HL-60 (cell line): ENCODE results near the gene EIF4EBP2.

Experiments
- DNase-seq, 2 experiments: peaks; one replicate each; pipeline ENCODE4 v3.0.0-alpha.2; 2010 to 2020; ENCODE audit warnings: low read depth in 1 of 2, low spot score in 1 of 2
- H3K27ac ChIP-seq: fragments of 250-450 bp; sonication (Bioruptor Pico); replicated peaks from 2 replicates; pipeline ENCODE4 v1.5.1; 2020; ENCODE audit warnings: mild to moderate bottlenecking, moderate library complexity
- H3K27me3 ChIP-seq: fragments of 250-450 bp; sonication (Bioruptor Pico); 2 replicates; pipeline ENCODE4 v1.5.1; 2021; ENCODE audit warnings: mild to moderate bottlenecking, moderate library complexity; ENCODE audit not compliant: insufficient read depth, poor library complexity, severe bottlenecking
- H3K4me3 ChIP-seq: replicated peaks from 2 replicates; pipeline ENCODE4 v1.5.1; 2011; ENCODE audit warnings: mild to moderate bottlenecking, control low read depth, low read length; ENCODE audit not compliant: insufficient read depth
- CTCF ChIP-seq: IDR thresholded peaks from one replicate; pipeline ENCODE4 v1.5.1; 2011; ENCODE audit warnings: low read length, control low read depth, inconsistent platforms; ENCODE audit not compliant: insufficient read depth
- GABPA ChIP-seq: IDR thresholded peaks from 2 replicates; pipeline ENCODE4 v1.6.1; 2012; ENCODE audit warnings: low read depth
- POLR2AphosphoS5 ChIP-seq: IDR thresholded peaks from 2 replicates; pipeline ENCODE4 v1.6.1; 2012; ENCODE audit warnings: low read depth
- REST ChIP-seq: IDR thresholded peaks from 2 replicates; pipeline ENCODE4 v1.6.1; 2012; ENCODE audit warnings: low read depth; ENCODE audit not compliant: insufficient replicate concordance
- SPI1 ChIP-seq: IDR thresholded peaks from 2 replicates; pipeline ENCODE4 v1.6.1; 2012; ENCODE audit warnings: low read depth, mild to moderate bottlenecking, borderline replicate concordance

Gene EIF4EBP2

GRCh38 chr10:70370766-70371165 lies 33.2 kb upstream of the EIF4EBP2 start:
- H3K27me3 ChIP-seq = no peaks in the 10 kb centered on the region

GRCh38 chr10:70371846-70372245 lies 32.1 kb upstream of the EIF4EBP2 start:
- Histone ChIP-seq H3K27ac (no peak overlapping the region), H3K4me3 (no peak overlapping the region), H3K27me3 (no peaks in the 10 kb centered on the region)
- no peak for TF ChIP-seq SPI1
- no peak for TF ChIP-seq GABPA
- TF ChIP-seq REST = no peak
- no peak for TF ChIP-seq POLR2AphosphoS5
- TF ChIP-seq CTCF = no peak
- no peak for DNase-seq

More at GRCh38 chr10:70370766-70371165, 33.2 kb upstream of the EIF4EBP2 start:
- no peak overlapping the region for H3K27ac ChIP-seq
- H3K4me3 ChIP-seq = no peak overlapping the region
- DNase-seq = no peak
- no peak for TF ChIP-seq SPI1
- no peak for TF ChIP-seq REST
- TF ChIP-seq CTCF = no peak
- no peak for TF ChIP-seq GABPA
- no peak for TF ChIP-seq POLR2AphosphoS5

GRCh38 chr10:70374775-70375614 lies 28.9 kb upstream of the EIF4EBP2 start:
- Histone ChIP-seq H3K27me3 (no peaks in the 10 kb centered on the region), H3K27ac (no peak overlapping the region), H3K4me3 (no peak overlapping the region)
- DNase-seq = no peak
- TF ChIP-seq GABPA = no peak
- no peak for TF ChIP-seq REST
- TF ChIP-seq CTCF = no peak
- TF ChIP-seq POLR2AphosphoS5 = no peak
- no peak for TF ChIP-seq SPI1
